ENCODE results near the gene WDR38. TPM values are rescaled to one million over a fixed set of nuclear protein-coding genes. Genes with fewer than 3 reads are reported as not detected.

The WDR38 gene
- total RNA-seq, 4 donors from 2014 or later: not detected

DNA sequence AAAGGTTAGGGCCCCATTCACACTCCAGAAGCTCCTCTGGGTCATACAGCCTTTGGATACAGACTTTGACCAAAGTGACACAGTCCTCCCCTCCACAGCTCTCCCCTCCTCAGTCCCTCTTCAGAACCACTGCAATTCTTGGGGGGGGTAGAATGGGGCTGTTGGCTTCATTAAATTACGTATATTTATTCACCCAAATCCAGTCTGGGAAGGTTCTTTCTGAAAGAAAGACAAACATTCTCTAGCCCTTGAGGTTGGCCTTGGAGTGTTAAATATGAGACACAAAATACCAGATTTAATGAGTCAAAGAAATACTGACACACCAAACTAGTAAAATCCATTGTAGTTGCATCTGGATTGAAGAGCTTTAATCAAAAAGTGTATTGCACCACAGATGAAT, 24.8 kb downstream of the WDR38 start:
- intact Hi-C loops (cut with DNase I; ENCODE audit: low total_unique reads) (no loop called here), in situ Hi-C loops (cut with MboI; ENCODE audit: low pct_ligation_motif_present in 1 of 4, low pct_unique_long_range_greater_than_20kb in 1 of 4, low sequenced_read_pairs in 3 of 4) (no loop called here)
- Histone ChIP-seq H3K27ac (no peak overlapping the region), H3K9me3 (no peaks in the 10 kb centered on the region), H3K4me1 (peaks cover 0 to 5% (median 3%) of the 10 kb centered on the region in 4 donors), H3K27me3 (no peaks in the 10 kb centered on the region), H3K4me3 (no peak overlapping the region), H3K36me3 (peaks cover 0 to 33% (median 11%) of the 10 kb centered on the region in 4 donors)
- no peak for DNase-seq
- TF ChIP-seq POLR2A (IDR thresholded peaks at IDR 0.05) (no peak), POLR2AphosphoS5 (IDR thresholded peaks at IDR 0.05) (no peak), EP300 (IDR thresholded peaks at IDR 0.05; ENCODE audit: low read depth) (no peak)
- TF ChIP-seq, protein P1, sequence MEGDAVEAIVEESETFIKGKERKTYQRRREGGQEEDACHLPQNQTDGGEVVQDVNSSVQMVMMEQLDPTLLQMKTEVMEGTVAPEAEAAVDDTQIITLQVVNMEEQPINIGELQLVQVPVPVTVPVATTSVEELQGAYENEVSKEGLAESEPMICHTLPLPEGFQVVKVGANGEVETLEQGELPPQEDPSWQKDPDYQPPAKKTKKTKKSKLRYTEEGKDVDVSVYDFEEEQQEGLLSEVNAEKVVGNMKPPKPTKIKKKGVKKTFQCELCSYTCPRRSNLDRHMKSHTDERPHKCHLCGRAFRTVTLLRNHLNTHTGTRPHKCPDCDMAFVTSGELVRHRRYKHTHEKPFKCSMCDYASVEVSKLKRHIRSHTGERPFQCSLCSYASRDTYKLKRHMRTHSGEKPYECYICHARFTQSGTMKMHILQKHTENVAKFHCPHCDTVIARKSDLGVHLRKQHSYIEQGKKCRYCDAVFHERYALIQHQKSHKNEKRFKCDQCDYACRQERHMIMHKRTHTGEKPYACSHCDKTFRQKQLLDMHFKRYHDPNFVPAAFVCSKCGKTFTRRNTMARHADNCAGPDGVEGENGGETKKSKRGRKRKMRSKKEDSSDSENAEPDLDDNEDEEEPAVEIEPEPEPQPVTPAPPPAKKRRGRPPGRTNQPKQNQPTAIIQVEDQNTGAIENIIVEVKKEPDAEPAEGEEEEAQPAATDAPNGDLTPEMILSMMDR (IDR thresholded peaks at IDR 0.05): no peak
- 82% methylated on average over 1 of the region's 1 CpG; no CpG with 5 or more reads in 1 of the 2 donors for WGBS, 2 donors (ENCODE audit: low coverage in 1 of 2)

DNA sequence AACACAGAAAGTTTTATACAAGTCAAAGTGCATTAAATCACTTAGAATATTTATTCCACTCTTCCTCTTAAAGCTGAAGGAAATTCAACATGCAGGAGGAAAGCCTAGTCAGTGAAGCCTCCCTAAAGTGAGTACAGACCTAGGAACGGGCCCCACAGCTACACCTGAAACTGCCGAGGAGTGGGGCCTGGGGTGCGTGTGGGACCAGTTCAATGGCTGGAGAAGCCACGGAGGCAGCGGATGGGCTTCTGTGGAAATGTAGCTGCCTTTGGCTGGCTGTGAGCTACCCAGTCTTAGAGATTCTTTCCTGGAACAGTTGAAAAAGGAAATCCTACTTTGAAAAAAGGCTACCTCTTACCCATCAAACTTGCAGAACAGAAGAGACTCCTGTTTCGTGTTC, 25.3 kb downstream of the WDR38 start:
- Histone ChIP-seq H3K4me3 (no peak overlapping the region), H3K27ac (no peak overlapping the region), H3K4me1 (peaks cover 0 to 1% (median 0%) of the 10 kb centered on the region in 4 donors), H3K36me3 (peaks cover 0 to 33% (median 13%) of the 10 kb centered on the region in 4 donors), H3K27me3 (no peaks in the 10 kb centered on the region), H3K9me3 (no peaks in the 10 kb centered on the region)
- in situ Hi-C loops (cut with MboI; ENCODE audit: low pct_ligation_motif_present in 1 of 4, low pct_unique_long_range_greater_than_20kb in 1 of 4, low sequenced_read_pairs in 3 of 4): no loop called here
- 80 to 93% methylated on average over 1 to 6 of the region's 6 CpGs for WGBS, 2 donors (ENCODE audit: low coverage in 1 of 2)
- no peak for TF ChIP-seq EP300 (IDR thresholded peaks at IDR 0.05; ENCODE audit: low read depth)
- TF ChIP-seq POLR2AphosphoS5 (IDR thresholded peaks at IDR 0.05): no peak
- no peak for TF ChIP-seq POLR2A (IDR thresholded peaks at IDR 0.05)
- TF ChIP-seq, protein P1 (IDR thresholded peaks at IDR 0.05): no peak
- DNase-seq: no peak
- intact Hi-C loops (cut with DNase I; ENCODE audit: low total_unique reads): no loop called here

DNA sequence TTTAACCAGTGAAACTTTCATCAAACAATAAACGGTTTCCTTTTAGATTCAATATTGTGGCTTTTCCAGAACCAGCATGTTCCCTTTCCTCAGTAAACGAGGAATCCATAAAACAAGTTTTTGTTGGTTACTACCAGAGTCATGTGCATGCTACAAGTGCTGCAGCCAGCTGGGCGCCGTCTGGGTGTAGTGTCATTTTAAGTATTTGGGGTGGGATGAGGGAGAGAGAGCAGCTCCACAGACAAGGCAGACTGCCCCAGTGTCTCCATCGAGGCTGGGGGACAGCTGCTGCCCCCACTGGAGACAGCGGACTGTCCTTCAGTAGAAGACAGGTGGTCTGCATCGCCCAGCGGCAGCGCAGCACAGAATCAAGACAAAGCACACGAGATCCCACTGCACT, 26.0 kb downstream of the WDR38 start:
- Histone ChIP-seq H3K36me3 (peaks cover 0 to 34% (median 16%) of the 10 kb centered on the region in 4 donors), H3K4me3 (no peak overlapping the region), H3K27ac (no peak overlapping the region), H3K9me3 (no peaks in the 10 kb centered on the region), H3K27me3 (no peaks in the 10 kb centered on the region), H3K4me1 (no peaks in the 10 kb centered on the region)
- WGBS, 2 donors (ENCODE audit: low coverage in 1 of 2): 64 to 72% methylated on average over 3 to 10 of the region's 10 CpGs
- in situ Hi-C loops (cut with MboI; ENCODE audit: low pct_ligation_motif_present in 1 of 4, low pct_unique_long_range_greater_than_20kb in 1 of 4, low sequenced_read_pairs in 3 of 4) (no loop called here), intact Hi-C loops (cut with DNase I; ENCODE audit: low total_unique reads) (no loop called here)
- DNase-seq: no peak
- TF ChIP-seq POLR2A (IDR thresholded peaks at IDR 0.05) (no peak), EP300 (IDR thresholded peaks at IDR 0.05; ENCODE audit: low read depth) (no peak), POLR2AphosphoS5 (IDR thresholded peaks at IDR 0.05) (no peak)
- TF ChIP-seq, protein P1 (IDR thresholded peaks at IDR 0.05): no peak

DNA sequence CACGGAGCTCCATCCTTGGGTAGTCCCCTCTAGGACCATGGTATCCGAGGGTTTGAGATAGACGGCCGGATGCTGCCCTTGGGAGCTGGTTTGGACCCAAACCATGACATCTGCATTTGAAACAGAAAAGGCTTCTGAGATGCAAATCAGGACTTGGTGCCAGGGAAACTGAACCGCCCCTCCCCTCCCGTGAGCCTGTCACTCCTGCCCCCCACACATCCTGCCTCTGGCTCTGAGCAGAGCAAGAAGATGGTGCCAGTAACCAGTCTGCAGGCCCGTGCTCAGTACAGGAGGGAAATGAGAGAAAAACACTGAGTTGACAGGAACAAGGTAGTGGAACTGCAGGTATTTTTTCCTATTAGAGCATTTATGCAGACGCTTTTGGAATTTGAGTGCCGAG, 27.2 kb downstream of the WDR38 start:
- no peak for TF ChIP-seq POLR2AphosphoS5 (IDR thresholded peaks at IDR 0.05)
- no peak for TF ChIP-seq POLR2A (IDR thresholded peaks at IDR 0.05)
- no peak for TF ChIP-seq EP300 (IDR thresholded peaks at IDR 0.05; ENCODE audit: low read depth)
- TF ChIP-seq, protein P1 (IDR thresholded peaks at IDR 0.05): no peak
- no peak overlapping the region for H3K4me3 ChIP-seq
- WGBS, 2 donors (ENCODE audit: low coverage in 1 of 2): 67 to 80% methylated on average over 1 to 9 of the region's 9 CpGs
- no peak overlapping the region for H3K27ac ChIP-seq
- H3K9me3 ChIP-seq: no peaks in the 10 kb centered on the region
- peaks cover 0 to 35% (median 16%) of the 10 kb centered on the region in 4 donors for H3K36me3 ChIP-seq
- intact Hi-C loops (cut with DNase I; ENCODE audit: low total_unique reads): no loop called here
- no peak for DNase-seq
- in situ Hi-C loops (cut with MboI; ENCODE audit: low pct_ligation_motif_present in 1 of 4, low pct_unique_long_range_greater_than_20kb in 1 of 4, low sequenced_read_pairs in 3 of 4): no loop called here
- H3K27me3 ChIP-seq: no peaks in the 10 kb centered on the region
- no peaks in the 10 kb centered on the region for H3K4me1 ChIP-seq
